ENCODE data around the gene KLHL7.
"Not testable (repeated sequence)": the region's sequence is repeated elsewhere in the genome, so short reads cannot be mapped to it uniquely, and the experiment has no call there.

KLHL7 gene

DNA sequence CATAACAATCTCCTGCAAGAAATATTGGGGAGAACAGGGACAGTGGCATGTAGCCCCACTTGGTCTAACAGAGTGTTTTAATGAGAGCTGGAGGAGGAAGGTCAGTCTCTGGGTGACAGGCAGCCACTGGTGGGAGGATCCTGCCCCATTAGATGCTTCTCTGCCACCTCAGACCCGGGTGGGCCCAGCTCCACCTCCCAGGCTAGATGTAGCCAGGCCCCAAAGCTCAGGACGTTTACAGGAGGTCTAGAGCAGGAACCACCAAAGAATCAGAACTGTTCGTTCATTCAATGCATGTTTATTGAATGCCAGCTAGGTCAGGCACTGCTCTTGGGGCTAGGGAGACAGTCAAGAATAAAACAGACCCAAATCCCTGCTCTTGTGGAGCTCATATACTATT, 112.6 kb downstream of the KLHL7 start:
- DNase-seq, result no peak

DNA sequence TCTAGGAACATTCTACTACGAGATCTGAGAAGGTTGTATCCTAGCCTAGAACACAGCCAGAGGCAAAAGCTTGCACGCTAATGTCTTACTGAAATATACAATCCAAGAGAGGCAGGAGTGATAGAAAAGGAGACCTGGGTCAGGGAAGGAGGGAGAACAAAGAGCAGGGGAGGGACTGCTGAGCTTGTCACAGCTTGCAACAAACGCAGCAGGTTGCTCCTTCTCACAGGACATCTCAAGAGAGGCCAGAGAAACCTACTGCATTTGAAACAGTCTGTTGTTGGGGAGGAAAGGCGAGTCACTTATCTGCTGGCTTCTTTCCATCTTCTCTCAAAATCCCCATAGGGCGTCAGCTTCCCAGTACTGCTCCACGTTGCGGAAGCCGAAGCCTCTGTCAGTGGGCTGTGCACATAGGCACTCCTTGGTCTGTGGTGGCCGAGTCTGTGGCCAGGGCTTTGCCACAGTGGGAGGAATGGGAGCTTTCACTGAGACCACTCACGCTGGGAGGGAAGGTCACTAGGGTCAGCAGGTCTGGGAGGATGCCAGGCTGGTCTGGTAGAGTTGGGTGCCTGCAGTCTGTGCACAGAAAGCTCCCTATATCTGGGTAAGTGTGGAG, 115.2 kb downstream of the KLHL7 start:
- no peak for DNase-seq

DNA sequence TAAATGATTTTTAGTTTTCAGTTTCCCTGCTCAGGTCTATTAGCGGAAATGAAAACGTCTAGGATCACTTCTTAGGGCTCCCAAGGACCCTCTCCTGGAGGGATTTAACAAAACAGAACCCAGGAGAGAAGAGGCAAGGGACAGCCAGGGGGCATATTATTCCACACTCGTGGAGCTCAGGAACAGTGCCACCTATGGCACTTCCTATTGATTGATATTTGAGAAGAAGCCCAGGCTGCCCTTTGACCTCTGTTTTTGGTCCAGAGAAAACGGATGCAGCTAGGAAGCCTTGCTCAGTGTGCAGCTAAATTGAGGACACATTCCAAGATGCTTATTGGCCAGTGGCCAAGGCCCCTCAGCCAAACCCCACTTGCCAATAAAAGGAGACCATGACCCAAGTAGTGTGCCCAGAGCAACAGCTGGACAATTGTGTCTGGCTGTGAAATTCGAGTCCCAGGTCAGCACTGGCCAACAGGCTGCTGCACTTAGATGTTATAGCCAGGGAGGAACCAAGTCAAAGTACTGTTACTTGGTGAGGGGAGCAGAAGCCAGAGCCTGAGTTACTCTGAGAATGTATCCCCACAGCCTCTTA, 117.0 kb downstream of the KLHL7 start:
- DNase-seq, result no peak

DNA sequence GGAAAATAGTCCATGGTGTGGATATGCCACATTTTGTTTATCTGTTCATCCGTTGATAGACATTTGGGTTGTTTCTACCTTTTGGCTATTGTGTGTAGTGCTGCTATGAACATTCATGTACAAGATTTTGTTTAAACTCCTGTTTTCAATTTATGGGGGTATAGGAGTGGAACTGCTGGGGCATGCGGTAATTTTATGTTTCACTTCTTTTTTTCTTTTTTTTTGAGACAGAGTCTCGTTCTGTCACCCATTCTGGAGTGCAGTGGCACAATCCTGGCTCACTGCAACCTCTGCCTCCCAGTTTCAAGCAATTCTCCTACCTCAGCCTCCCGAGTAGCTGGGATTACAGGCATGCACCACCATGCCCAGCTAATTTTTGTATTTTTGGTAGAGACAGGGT, 118.8 kb downstream of the KLHL7 start:
- not testable (repeated sequence) for DNase-seq

DNA sequence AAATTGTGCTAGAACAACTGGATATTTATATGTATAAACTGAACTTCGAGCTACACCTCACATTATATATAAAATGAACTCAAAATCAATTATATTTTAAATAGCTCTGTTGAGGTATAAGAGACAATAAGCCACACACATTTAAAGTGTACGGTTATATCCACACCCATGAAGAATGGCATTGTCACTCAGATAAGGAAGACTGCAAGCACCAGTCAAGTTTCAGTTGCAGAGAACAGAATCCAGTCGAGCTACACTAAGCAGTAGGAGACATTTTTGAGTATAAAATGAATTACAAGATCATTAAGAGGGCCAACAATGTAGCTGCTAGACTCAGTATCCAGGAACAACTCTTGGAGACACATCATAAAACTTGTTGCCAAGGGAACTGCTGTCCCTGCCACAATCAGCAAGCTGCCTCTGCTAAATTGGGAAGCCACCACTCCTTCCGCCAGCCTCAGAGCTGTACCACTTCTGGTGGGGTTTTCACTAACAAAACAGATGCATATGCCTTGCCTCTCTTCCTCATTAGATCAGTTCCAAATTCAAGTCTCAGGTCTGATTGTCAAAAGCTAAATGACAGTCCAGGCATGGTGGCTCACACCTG, 121.4 kb downstream of the KLHL7 start:
- no peak for DNase-seq
